ENCODE measurements around the gene EEF1AKMT3.

DNA sequence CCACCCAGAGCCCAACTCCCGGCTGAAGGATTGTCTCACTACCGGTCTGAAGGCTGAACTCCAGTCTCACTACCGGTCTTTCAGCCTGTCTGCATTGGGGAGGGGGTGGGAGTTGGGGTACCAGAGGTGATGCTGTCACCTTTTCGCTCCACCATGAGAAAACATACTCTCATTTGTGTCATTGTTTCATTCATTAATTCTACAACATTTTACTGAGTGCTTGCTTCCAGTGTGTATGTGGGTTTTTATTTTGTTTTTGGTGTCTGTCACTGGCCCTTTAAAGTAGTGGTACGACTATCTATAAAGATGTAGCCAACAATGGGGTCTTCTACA lies 19.8 kb upstream of the EEF1AKMT3 start:
- no peak for TF ChIP-seq POLR2AphosphoS5 (IDR thresholded peaks at IDR 0.05)
- TF ChIP-seq CTCF (IDR thresholded peaks at IDR 0.05), result no peak
- TF ChIP-seq EP300 (IDR thresholded peaks at IDR 0.05; ENCODE audit: low read depth), result no peak
